Esophagus muscularis mucosa (tissue), 4 donors: Measurements from ENCODE around the gene SGSM2. TPM values are rescaled to one million over a fixed set of nuclear protein-coding genes. Genes with fewer than 3 reads are reported as not detected.

Source experiments
- DNase-seq: peaks from one replicate; pipeline ENCODE4 v3.0.0-alpha.2; 2017; ENCODE audit errors: extremely low spot score
- H3K27ac ChIP-seq, 4 donors: fragments of 200-600 bp; sonication (generic); replicated peaks in 1 of 4; 1 replicate in 3 of 4; 2 replicates in 1 of 4; pipeline ENCODE4 v1.5.1; 2016 to 2019; ENCODE audit warnings: mild to moderate bottlenecking in 1 of 4
- H3K27me3 ChIP-seq, 4 donors: fragments of 200-600 bp; sonication (generic); one replicate each; pipeline versions ENCODE4 v1.5.1 to v1.6.0; 2016 to 2019
- H3K36me3 ChIP-seq, 4 donors: fragments of 200-600 bp; sonication (generic); one replicate each; pipeline ENCODE4 v1.5.1; 2016 to 2019
- H3K4me1 ChIP-seq, 4 donors: fragments of 200-600 bp; sonication (generic); one replicate each; pipeline ENCODE4 v1.5.1; 2016 to 2019
- H3K4me3 ChIP-seq, 4 donors: fragments of 200-600 bp; sonication (generic); 1 replicate in 2 of 4; 2 replicates in 2 of 4; pipeline ENCODE4 v1.5.1; 2016 to 2019; ENCODE audit warnings: mild to moderate bottlenecking in 4 of 4, moderate library complexity in 1 of 4
- H3K9me3 ChIP-seq, 4 donors: fragments of 200-600 bp; sonication (generic); 1 replicate in 3 of 4; 2 replicates in 1 of 4; pipeline ENCODE4 v1.5.1; 2016 to 2019
- CTCF ChIP-seq, 3 experiments: fragments of 200-600 bp in 2 of 3; fragments of 450-650 bp in 1 of 3; sonication (generic) in 2 of 3; IDR thresholded peaks; one replicate each; pipeline ENCODE4 v1.5.1; 2017 to 2019; ENCODE audit warnings: antibody characterized with exemption in 3 of 3, mild to moderate bottlenecking in 2 of 3, moderate library complexity in 1 of 3
- EP300 ChIP-seq: sonication (generic); formaldehyde crosslinking; IDR thresholded peaks from one replicate; pipeline ENCODE4 v1.6.1; 2017; ENCODE audit warnings: antibody characterized with exemption
- POLR2A ChIP-seq: fragments of 450-650 bp; IDR thresholded peaks from one replicate; pipeline ENCODE4 v1.6.1; 2017; ENCODE audit warnings: antibody characterized with exemption, moderate library complexity, mild to moderate bottlenecking, low read depth
- POLR2AphosphoS5 ChIP-seq, 2 donors: sonication (generic); formaldehyde crosslinking; IDR thresholded peaks; one replicate each; pipeline ENCODE4 v1.6.1; 2017; ENCODE audit warnings: antibody characterized with exemption in 2 of 2
- WGBS: methylation state at CpG from one replicate; pipeline ENCODE4 v1.1.5; 2018; 5-methylcytosine and 5-hydroxymethylcytosine counted together
- intact Hi-C: fragments of 100-400 bp; cut with DNase I; formaldehyde crosslinking; loops from one replicate; pipeline ENCODE4 v1.15.1; 2023
- small RNA-seq, 3 donors: library from RNA; depleted of rRNA; stranded (forward); fragments of <200 nt; gene quantifications; one replicate each; pipeline ENCODE3, GENCODE V24; 2016
- total RNA-seq, 4 donors: library from RNA; depleted of rRNA; stranded (reverse); fragments of >200 nt; gene quantifications; one replicate each; pipeline versions ENCODE4 v1.1.0 to v1.2.1, GENCODE V29; 2016

The SGSM2 gene
- total RNA-seq, 4 donors from 2014 or later = 32.0 to 72.2 (median 37.8) TPM

- H3K27ac ChIP-seq = no peak overlapping the region
- 69% methylated on average over 2 of the region's 2 CpGs for WGBS
- intact Hi-C loops = no loop called here
These were observed 89.9 kb downstream of the SGSM2 start for GRCh38 chr17:2427215-2427614.

GRCh38 chr17:2427910-2428309 lies 90.6 kb downstream of the SGSM2 start:
- no peaks in the 10 kb centered on the region for H3K4me1 ChIP-seq
- no peak overlapping the region for H3K27ac ChIP-seq
- H3K36me3 ChIP-seq = peaks cover 0 to 16% (median 7%) of the 10 kb centered on the region in 4 donors
- H3K27me3 ChIP-seq = no peaks in the 10 kb centered on the region
- TF ChIP-seq CTCF (IDR thresholded peaks at IDR 0.05) = no peak
- no peak for TF ChIP-seq POLR2A
- TF ChIP-seq EP300 = no peak
- TF ChIP-seq POLR2AphosphoS5 (IDR thresholded peaks at IDR 0.05) = no peak
- no peak for DNase-seq
- intact Hi-C loops = no loop called here
- WGBS = 97% methylated on average over 1 of the region's 1 CpG
- no peaks in the 10 kb centered on the region for H3K9me3 ChIP-seq
- H3K4me3 ChIP-seq = no peak overlapping the region

More at GRCh38 chr17:2427215-2427614, 89.9 kb downstream of the SGSM2 start:
- Histone ChIP-seq H3K27me3 (no peaks in the 10 kb centered on the region), H3K4me3 (no peak overlapping the region), H3K36me3 (peaks cover 0 to 9% (median 4%) of the 10 kb centered on the region in 4 donors), H3K9me3 (no peaks in the 10 kb centered on the region), H3K4me1 (peaks cover 0 to 1% (median 0%) of the 10 kb centered on the region in 4 donors)
- TF ChIP-seq POLR2A = no peak
- no peak for DNase-seq

Small RNA genes lying within 50 kb of the gene (small RNA-seq; reads per million reads assigned to genes)
- 0 reads per million in 3 donors for gene AC006435.3
- 0 reads per million in 3 donors for gene AC006435.4
- gene SNORD91A = 2,260 to 3,312 (median 2,871) reads per million in 3 donors
- gene SNORD91B = 373 to 437 (median 411) reads per million in 3 donors

Other genes with a start within 250 kb of the SGSM2 start
- gene SMG6, start 33.7 kb upstream of the SGSM2 start, total RNA-seq = 10 to 100 TPM; 38.2 to 67.7 (median 47.7) TPM
- 10 to 100 TPM; 14.4 to 19.6 (median 15.5) TPM for gene SRR, start 33.6 kb upstream of the SGSM2 start, total RNA-seq
- 10 to 100 TPM; 49.0 to 57.2 (median 55.1) TPM for gene TSR1, start 1.0 kb upstream of the SGSM2 start, total RNA-seq
- 10 to 100 TPM; 10.8 to 17.4 (median 13.8) TPM for gene MNT, start 63.6 kb downstream of the SGSM2 start, total RNA-seq
- 10 to 100 TPM; 18.9 to 28.8 (median 24.5) TPM for gene METTL16, start 174.4 kb downstream of the SGSM2 start, total RNA-seq